Ureter (tissue), 1 donor: ENCODE data around the gene GALNS. TPM values are rescaled to one million over a fixed set of nuclear protein-coding genes. Genes with fewer than 3 reads are reported as not detected.

Experiments
- DNase-seq: peaks from one replicate; pipeline ENCODE4 v3.0.0-alpha.2; 2020; ENCODE audit warnings: low spot score
- total RNA-seq: library from RNA; stranded (reverse); gene quantifications from one replicate; pipeline ENCODE4 v1.2.4, GENCODE V29; 2023
- donor health status: DM: yes; HTN: yes; CAD: no.

The GALNS gene
- total RNA-seq, 1 donor from 2014 or later = 44.4 TPM

DNA sequence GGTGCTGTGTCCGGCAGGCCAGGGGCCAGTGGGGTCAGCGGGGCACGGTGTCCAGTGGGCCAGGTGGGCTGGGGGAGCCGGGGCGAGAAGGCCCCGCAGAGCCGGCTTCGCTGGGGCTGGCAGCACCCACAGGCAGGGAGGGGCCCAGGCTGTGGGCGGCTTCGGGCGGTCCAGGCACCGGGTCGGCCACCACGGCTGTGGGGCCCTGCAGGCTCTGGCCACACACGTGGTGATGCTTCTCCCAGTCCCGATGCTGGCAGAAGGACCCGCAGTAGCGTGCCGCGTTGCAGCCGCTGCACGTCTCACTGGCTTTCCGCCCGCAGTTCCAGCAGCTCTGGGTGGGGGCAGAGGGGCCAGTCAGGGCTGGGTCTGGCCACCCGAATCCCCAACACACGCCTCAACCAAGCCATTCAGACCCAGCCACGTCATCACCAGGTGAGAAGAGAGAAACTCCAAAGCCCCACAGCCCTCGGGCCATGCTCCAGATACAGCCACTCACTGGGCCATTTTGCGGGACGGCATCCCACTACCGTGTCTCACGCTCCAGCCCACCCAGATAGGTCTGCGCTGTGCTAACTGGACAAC is 20.3 kb upstream of the GALNS start:
- DNase-seq = no peak

DNA sequence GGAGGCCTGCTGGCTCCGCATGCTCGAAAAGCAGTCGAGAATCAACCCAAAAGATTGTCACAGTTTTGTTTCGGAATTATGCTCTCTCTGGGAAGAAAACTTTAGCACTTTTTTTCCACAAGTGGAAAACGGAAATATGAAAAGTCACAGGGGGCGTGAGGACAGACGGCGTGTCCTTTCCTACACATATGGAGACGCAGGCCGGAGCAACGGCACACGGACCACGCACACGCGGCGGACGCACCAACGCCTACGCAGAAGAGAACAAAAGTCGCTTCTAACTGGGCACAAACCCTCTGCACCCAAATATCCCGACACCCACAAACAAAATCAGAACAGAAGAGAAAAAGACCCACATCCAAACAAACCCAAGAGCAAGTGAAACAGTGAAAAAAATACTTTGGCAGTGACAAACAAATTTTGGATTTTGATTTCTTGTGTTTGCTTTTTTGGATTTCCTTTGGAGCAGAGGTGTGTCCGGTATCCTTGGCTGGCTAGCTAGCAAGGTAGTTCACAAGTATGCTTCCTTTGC is 19.0 kb upstream of the GALNS start:
- no peak for DNase-seq

DNA sequence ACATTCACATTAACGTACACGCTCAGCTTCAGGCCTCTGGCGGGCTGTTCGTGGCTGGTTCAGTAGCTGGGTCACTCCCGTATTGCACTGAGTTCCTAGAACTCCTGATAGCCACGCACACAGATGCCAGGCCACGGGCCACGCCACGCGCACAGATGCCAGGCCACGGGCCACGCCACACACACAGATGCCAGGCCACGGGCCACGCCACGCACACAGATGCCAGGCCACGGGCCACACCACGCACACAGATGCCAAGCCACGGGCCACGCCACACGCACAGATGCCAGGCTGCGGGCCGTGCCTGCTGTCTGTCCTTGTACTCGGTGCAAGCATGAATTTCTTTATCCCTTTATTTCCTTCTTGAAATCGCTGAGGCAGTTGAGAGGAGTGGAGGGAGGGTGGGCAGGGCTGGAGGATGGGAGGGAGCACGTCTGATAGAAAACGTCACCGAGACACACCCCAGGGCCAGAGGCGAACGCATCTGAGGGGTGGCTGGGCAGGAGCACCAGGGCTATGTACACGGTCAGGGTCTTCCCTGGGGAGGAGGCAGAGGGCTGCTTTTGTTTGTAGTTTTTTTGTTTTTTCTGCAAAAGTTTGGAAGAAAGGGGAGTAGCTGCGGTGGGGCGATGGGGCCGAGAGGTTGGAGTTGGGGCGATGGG is 18.3 kb upstream of the GALNS start:
- no peak for DNase-seq

DNA sequence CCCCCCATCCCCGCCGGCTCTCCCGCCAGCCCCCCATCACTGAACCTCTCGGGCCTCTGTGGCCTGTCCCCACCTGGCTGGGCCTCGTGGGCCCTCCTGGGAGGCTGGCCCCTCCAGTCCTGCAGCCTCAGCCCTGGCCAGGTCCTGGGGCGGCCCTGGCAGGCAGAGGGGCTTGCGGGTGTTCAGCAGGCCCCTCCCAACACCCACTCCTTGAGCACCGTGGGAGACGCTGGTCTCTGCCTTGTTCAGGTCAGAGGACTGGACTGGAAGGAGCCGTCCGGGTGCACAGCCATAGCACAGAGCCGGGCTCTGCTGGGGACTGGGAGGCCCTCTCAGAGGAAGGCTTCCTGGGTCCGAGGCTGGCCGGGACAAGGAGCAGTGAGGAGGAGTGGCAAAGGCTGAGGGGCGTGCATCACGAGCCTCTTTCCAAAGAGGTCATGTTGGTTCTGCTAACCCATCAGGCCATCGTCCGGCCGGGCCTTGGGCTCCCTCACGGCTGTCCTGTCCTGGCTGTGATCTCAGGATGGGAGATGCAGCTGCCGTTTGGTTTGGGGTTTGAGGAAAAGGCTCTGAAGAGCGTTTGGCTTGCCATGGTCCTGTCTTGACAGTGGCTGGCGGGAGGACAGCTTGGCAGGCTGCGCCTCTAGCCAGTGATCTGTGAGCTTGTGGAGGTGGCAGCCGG is 16.0 kb upstream of the GALNS start:
- no peak for DNase-seq

DNA sequence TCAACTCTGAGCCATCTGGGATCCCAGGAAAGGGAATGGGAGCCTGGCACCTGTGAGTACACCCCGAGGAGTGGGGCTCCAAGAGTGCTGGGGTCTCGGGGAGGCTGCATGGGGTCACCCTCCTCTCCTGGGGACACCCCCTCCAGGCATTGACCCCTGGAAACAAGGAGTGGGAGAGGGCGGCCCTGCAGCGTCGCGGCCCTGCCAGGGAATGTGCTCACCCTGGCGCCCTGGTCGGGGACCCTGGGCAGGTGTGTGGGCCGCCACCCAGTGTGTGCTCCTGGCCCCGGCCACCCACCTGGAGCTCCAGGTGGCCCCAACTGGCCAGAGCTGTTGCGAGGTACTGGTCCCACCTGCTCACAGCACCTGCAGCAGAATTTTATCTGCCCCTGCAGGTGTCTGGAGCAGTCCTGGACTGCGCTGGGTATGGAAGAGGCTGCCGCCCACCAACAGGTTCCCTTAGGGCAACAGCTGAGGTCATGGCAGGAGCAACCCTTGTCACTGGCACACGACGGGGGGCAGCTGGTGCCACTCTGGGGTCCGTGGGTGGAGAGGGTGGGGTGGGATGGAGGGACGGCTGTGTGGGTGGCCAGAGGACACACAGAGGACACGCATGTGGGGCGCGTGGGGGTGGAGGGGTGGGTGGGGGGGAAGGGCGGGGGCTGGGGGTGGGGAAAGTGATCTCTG is 15.1 kb upstream of the GALNS start:
- no peak for DNase-seq

DNA sequence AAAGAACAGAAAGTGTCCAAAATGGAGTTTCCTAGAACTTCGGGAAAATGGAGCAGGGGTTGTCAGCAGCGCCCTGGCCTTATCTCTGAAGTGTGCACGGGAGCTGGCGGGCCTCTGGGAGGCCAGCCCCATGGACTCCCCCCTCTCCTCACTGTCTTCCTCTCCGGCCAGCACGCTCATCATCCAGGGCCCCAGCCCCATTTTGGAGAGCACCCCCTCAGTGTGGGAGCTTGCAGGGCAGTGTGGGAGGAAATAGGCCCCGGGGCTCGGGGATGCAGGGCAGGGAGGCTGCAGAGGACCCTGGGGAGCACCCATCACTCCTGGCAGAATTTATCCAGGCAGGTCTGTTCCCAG is 14.6 kb upstream of the GALNS start:
- DNase-seq = no peak

DNA sequence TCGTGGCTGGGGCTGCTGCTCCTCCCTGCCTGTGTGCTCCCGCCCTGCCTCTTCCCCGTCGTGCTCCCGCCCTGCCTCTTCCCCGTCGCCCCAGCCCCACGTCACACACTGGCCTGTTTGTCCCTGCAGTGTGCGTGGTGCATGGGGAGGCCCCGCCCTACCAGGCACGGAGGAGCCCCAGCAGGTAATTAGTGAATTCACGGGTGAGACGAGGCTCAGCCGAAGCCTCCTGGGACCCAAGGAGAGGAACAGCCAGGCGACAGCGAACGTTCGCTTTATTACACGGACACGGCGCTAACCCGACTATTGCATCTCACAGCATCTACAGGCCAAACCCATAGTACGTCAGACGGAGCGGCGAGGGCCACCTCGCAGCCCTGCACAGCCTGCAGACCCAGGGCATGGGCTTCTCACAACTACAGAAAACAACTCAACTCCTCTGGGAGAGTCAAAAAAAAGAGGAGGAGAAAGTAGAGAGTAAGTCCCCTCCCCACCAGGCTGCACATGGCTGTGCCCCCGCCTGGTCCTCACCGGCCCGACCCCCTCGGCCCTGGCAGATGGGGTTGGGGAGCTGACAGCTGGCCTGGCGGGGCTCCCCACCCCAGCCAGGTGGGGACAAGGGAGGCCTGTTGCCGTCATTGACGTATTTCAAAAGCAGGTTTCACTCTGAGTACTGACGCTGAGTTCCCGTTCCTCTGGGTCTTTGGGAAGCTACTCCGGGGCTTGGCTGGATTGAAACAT is 14.0 kb upstream of the GALNS start:
- DNase-seq = no peak

DNA sequence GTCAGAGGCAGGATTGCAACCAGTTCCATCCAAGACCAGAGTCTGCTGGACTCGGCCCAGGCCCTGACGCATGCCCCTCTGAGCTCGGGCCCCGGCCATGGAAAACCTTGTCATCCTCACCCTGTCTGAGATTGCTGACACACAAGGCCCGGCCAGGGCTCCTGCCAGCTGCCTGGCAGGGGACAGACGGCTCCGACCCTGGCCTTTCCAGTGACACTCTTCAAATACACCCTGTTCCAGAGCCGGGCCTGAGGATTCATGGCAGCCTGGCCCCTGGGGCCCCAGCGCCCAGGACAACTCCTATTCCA is 12.9 kb upstream of the GALNS start:
- no peak for DNase-seq

DNA sequence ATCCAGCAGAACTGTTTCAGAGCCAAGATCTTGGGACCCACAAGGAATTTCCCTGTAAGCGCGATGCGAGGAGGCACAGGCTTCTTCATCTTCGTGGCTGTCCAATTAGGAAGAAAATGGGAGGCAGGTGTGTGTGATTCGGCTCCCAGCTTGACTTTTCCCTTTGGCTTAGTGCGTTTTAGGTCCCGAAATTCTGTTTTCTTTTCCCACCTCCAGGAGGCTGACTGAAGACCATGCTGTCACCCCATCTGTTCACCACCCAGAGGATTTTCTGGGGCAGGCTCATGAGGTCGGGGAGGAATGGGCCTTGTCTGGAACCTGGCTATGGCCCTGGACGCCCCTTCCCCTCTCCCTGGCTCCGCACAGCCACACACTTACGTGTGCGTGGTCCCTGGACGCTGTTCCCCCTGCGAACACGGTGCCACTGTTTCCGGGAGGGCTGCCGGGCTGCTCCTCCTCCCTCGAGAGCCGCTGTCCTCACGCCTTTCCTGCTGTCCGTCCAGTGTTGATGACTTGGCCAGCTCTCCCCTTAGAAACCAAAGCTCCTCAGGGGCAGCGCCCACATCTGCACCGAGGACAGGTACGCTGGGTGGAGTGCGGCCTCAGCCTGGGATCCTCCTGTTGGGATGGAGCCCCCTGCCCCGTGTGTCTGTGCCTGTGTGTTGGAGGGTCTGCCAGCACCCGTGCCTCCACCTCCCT is 12.4 kb upstream of the GALNS start:
- no peak for DNase-seq

DNA sequence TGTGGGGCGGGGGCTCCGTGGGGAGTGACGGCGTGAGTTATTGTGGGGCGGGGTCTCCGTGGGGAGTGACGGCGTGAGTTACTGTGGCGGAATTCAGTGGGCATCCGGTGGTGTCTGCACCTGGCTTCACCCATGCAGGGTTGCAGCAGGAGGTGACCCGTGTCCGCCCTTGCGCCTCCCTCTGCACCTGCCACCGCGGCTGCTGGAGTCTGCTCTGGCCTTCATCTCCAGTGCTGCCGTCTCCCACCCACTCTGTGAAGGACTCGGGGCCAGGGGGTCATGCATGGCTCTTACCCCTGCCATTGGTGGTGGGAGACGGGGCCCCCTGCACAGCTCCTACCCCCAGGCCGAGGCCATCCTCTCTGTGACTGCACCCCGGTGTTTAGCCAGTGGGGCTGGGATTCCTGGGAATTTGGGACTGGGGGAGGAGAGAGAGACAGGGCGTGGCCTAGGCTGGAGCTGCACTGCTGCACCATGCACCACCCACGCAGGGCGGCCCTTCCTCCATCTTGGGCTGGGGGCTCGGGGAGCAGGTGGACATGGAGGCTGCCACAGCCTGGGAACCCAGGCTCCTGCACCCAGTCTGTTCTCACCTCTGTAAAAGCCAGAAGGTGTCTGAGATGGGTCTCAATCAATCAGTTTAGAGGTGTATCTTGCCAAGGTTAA is 11.0 kb upstream of the GALNS start:
- no peak for DNase-seq

DNA sequence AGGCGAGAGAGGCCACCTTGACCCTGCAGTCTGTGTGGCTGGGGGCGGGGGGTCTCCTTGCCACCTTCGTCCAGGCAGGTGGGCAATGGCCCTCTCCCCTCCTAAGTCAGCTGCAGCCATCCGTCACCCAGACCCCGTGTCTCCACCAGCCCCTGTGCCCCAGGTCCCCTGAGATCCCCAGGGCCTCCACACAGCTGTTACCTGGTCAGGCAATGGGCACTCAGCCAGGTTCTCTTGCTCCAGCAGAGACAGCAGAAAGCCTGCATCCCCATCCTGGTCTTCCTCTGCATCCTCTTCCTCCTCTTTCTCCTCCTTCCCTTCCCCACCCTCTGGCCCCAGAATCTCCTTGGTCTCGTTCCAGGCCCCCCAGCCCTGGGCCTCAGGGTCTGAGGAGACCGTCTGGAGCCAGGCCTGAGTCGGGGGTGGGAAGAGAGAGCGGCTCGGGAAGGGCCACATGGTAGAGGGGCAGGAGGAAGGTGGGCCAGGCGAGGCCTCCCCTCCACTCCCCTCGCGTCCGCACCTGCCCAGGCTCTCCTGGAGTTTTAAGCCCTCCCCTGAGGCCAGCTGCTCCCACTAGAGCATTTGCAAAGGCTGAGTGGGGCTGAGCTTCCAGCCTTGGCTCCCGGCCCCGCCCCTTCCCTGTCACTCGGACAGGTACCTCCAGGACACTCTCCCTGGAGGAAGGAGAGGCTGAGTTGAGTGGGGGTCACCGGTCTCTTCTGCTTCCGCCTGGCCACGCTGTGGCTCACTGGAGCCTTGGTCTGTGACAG is 9.6 kb upstream of the GALNS start, which contains the start of gene PABPN1L:
PABPN1L (minus strand) TSS at position 510 of the 770 bp plus-strand sequence; CDS start at position 456, 54 bp downstream.
- DNase-seq = no peak

DNA sequence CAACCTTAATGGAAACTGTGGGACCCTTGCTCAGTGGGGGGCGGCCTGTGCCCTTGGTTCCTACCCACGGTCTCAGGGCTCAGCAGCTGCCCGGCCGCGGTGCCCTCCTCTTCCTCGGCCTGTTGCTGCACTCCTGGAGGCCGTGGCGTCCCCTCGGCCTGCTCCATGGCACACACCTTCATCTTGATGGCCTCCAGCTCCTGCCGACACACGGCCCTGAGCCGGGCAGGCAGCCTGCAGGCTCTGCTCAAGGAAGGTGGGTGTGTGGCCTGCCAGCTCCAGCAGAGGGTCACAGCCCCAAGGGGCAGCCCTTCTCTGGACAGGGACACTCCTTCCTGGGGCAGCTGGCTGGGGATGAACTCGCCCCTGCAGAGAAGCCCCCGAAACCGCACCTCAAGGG is 9.0 kb upstream of the GALNS start:
- no peak for DNase-seq

DNA sequence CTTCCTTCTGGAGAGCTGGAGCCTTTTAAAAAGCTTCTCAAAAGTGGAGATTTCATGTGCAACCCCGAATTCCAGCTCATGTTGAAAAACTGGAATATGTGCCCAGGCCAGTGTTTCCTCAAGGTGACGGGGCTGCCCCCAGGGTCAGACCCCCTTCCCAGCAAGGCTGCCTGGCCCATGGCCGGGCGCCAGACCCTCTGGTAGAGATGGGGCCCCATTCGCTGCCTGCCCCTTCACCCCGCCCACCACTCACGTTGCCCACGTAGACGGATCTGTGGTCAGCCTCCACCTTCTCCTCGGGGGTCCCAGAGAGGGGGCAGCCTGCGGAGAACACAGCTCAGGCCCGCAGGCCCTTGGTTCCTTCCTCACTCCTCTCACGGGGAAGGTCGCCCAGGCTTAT is 8.6 kb upstream of the GALNS start:
- DNase-seq = no peak

DNA sequence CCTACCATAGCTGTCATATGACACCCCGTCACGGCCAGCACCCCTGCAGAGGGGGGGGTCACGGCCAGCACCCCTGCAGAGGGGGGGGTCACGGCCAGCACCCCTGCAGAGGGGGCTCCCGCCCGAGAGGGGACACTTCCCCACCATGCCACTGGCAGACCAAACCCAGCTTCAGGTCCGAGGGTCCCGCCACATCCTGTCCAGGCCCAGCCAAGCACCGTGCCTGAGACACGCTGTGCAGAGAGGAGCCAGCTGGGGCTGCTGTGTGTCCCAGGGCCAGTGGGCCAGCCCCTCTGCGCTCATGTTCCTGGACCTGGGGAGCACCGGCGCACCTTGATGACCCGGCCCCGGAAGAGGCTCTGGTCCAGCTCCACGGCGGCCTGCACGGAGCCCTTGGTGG is 7.8 kb upstream of the GALNS start:
- DNase-seq = no peak

DNA sequence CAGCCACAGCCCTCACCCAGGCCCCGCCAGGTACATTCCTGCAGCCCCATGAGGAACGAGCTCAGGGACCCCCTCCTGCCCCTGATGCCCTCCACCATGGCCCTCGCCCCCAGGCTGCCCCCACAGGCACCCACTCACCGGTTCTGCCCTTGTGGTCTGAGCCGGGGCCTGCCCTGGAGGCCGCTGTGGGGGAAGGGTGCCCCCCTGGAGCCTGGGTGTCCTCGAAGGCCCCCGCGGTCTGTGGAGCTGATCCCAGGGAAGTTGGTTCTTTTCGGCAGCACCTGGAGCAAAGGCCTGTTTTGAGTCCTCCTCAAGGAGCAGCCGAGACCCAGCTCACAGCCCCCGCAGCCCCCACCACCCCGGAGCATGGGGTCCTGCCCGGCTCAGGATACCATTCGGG is 7.4 kb upstream of the GALNS start:
- DNase-seq = no peak

DNA sequence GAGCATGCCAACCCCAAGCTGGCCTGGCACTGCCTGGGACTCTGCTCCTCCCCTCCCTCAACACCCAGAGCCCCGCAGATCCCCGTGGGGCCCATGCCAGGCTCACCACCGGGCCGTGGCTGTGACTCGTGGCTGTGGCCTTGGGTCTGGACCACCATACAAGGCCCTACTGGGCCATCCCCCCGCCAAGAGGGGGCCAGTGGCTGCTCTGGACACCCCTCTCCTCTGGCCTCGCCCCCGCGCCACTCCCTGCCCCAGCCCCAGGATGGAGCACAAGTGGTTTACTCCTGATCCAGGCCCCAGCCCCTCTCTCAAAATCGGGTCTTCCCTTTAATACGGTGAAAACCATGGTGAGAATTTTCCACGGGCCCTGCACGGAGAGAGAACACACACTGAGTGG is 6.7 kb upstream of the GALNS start:
- DNase-seq = no peak

DNA sequence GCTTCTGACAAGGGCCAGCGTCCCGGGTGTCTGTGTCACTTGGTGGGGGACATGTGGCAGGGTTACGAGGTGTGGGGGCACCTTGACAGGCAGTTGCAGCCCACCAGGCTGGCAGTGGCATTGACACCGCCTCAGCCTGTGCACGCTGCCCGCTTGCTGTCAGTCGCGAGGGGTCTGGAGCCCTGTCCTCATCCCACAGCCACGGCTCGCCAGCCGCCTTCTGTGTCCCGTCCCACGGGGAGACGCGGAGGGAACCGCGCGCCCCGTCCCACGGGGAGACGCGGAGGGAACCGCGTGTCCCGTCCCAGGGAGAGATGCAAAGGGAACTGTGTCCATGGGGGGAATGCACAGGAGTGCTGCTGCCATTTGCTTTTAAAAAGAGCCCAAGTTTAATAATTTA is 6.2 kb upstream of the GALNS start:
- DNase-seq = no peak

DNA sequence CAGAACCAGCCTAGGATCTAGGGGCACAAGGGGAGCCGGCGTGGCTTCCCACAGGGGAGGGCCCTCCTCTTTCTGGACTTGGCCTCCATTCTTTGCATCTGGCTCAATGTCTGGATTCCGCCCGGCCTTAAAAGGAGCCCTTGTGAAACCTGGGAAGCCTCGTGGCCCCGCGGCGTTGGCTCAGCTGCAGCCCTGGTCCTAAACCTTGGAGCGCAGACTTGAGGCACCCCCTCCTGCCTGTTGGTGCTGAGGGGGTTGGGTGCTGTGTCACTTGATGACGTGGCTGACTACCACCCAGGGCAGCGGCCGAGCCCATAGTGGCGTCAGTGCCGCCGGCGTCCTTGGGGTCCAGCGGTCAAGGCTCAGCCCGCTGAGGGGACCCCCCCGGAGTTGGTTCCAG is 4.6 kb upstream of the GALNS start:
- DNase-seq = no peak

DNA sequence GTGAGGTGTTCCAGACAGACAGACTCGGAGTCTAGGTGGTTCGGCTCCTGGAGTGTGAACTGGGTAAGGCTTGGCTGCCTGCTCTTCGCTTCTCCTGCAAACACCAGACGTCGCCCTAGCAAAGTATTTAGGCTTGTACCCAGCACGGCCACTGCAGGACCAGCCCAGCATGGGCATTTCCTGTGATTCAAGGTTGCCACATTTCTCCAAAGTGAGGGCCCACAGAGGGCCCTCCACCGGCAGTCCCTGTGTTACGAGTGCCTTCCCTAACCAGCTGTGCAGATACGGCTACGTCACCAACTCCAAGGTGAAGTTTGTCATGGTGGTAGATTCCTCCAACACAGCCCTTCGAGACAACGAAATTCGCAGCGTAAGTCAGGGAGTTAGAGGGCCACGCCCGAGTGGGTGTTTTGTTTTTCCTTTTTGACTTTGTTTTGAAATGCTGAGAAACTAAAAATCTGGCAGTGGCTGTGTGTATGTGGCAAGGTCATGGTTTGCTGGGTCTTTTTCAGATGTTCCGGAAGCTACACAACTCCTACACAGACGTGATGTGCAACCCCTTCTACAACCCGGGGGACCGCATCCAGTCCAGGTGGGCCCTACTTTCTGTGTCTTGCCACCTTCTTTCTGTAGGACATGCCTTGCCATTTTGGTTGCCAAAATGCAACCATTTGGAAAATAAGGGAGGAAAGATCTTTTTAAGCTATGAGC is 2.8 kb upstream of the GALNS start:
- DNase-seq = no peak
